DMS79 (cell line): ENCODE results near the gene RFX7.
"Not testable (repeated sequence)": the region's sequence is repeated elsewhere in the genome, so short reads cannot be mapped to it uniquely, and the experiment has no call there.

Experiments used
- DNase-seq: peaks from one replicate; lab custom pipeline; 2025; lab: John Stamatoyannopoulos, UW

RFX7 gene

GRCh38 chr15:56205061-56205876, 38.4 kb downstream of the RFX7 start:
- DNase-seq, result no peak

- not testable (repeated sequence) for DNase-seq
Observed at GRCh38 chr15:56203312-56203922, 40.3 kb downstream of the RFX7 start.

- DNase-seq, result no peak
Observed at GRCh38 chr15:56202701-56203100, 41.0 kb downstream of the RFX7 start.

- no peak for DNase-seq
Observed at GRCh38 chr15:56199038-56199437, 44.6 kb downstream of the RFX7 start.

GRCh38 chr15:56194035-56194434, 49.6 kb downstream of the RFX7 start:
- no peak for DNase-seq

GRCh38 chr15:56192659-56193442, 50.8 kb downstream of the RFX7 start:
- no peak for DNase-seq

- no peak for DNase-seq
Observed at GRCh38 chr15:56187665-56188064, 56.0 kb downstream of the RFX7 start.

GRCh38 chr15:56185980-56186379, 57.7 kb downstream of the RFX7 start:
- no peak for DNase-seq

- DNase-seq, result no peak
Observed at GRCh38 chr15:56184516-56184915, 59.2 kb downstream of the RFX7 start.

- DNase-seq, result no peak
Observed at GRCh38 chr15:56180851-56181250, 62.8 kb downstream of the RFX7 start.

GRCh38 chr15:56176996-56177395, 66.7 kb downstream of the RFX7 start:
- DNase-seq, result no peak

- no peak for DNase-seq
Observed at GRCh38 chr15:56175788-56176187, 67.9 kb downstream of the RFX7 start.

GRCh38 chr15:56174649-56175048, 69.0 kb downstream of the RFX7 start:
- no peak for DNase-seq

GRCh38 chr15:56168394-56168793, 75.3 kb downstream of the RFX7 start:
- DNase-seq, result no peak

GRCh38 chr15:56165234-56165633, 78.4 kb downstream of the RFX7 start:
- no peak for DNase-seq

- no peak for DNase-seq
Observed at GRCh38 chr15:56160966-56161365, 82.7 kb downstream of the RFX7 start.

- no peak for DNase-seq
Observed at GRCh38 chr15:56156877-56157276, 86.8 kb downstream of the RFX7 start.

GRCh38 chr15:56155278-56155677, 88.4 kb downstream of the RFX7 start:
- not testable (repeated sequence) for DNase-seq

GRCh38 chr15:56154768-56155167, 88.9 kb downstream of the RFX7 start:
- DNase-seq, result not testable (repeated sequence)

GRCh38 chr15:56150204-56150603, 93.5 kb downstream of the RFX7 start:
- DNase-seq, result no peak

GRCh38 chr15:56148064-56148463, 95.6 kb downstream of the RFX7 start:
- DNase-seq, result no peak

GRCh38 chr15:56146756-56147155, 96.9 kb downstream of the RFX7 start:
- DNase-seq, result no peak

GRCh38 chr15:56128081-56128480, 115.6 kb downstream of the RFX7 start:
- DNase-seq, result no peak
